GM12878 (cell line): ENCODE data around the gene FRMD3. TPM values are rescaled to one million over a fixed set of nuclear protein-coding genes. Genes with fewer than 3 reads are reported as not detected.

Experiments
- ATAC-seq: fragments of 200-7000 bp; cut with Tn5 transposase; 3 replicates; pipeline ENCODE4 v1.9.1; 2020; ENCODE audit warnings: mild to moderate bottlenecking, moderate library complexity
- BruUV-seq: library from RNA; stranded (reverse); fragments of 400-500 nt; replicated peaks from 2 replicates; lab custom pipeline; 2021; lab: Mats Ljungman, UMichigan
- CTCF ChIA-PET: fragments of 300-600 bp; sonication (Branson Sonifier 250); formaldehyde crosslinking; extraction: SDS; loops from one replicate; lab custom pipeline; 2021; ENCODE audit warnings: inconsistent platforms; lab: Yijun Ruan, JAX
- POLR2A ChIA-PET: fragments of 350-600 bp; formaldehyde crosslinking; extraction: SDS; loops from one replicate; lab custom pipeline; 2021; ENCODE audit warnings: inconsistent platforms; lab: Charles Lee
- RAD21 ChIA-PET: fragments of 300-600 bp; sonication (Branson Sonifier 250); formaldehyde crosslinking; loops from one replicate; lab custom pipeline; 2023; ENCODE audit warnings: antibody characterized with exemption; ENCODE audit not compliant: unreplicated experiment; lab: Charles Lee
- SMC1A ChIA-PET: fragments of 300-600 bp; sonication (Branson Sonifier 250); formaldehyde crosslinking; loops from one replicate; lab custom pipeline; 2023; ENCODE audit not compliant: unreplicated experiment, uncharacterized antibody; lab: Charles Lee
- DNase-seq: peaks from one replicate; pipeline ENCODE4 v3.0.0-alpha.2; 2011; ENCODE audit warnings: low read depth, low spot score
- FAIRE-seq: peaks from 3 replicates; lab custom pipeline; 2011; peaks lifted over from hg19 to GRCh38; lab: Jason Lieb, UNC
- H2AFZ ChIP-seq: 2 replicates; pipeline ENCODE4 v1.6.0; 2011; ENCODE audit warnings: low read depth, low read length, control low read depth; ENCODE audit not compliant: control insufficient read depth
- H3K27ac ChIP-seq: 2 replicates; pipeline ENCODE4 v1.5.1; 2011; ENCODE audit warnings: control low read depth; ENCODE audit not compliant: control insufficient read depth, insufficient read depth
- H3K27me3 ChIP-seq, 2 experiments: replicated peaks in 1 of 2; 2 replicates each; pipeline versions ENCODE4 v1.6.0 to v1.6.1; 2011; ENCODE audit warnings: low read length in 1 of 2; ENCODE audit not compliant: control insufficient read depth in 2 of 2, insufficient read depth in 2 of 2
- H3K36me3 ChIP-seq, 2 experiments: 2 replicates each; pipeline ENCODE4 v1.5.1; 2011; ENCODE audit warnings: low read length in 1 of 2; ENCODE audit not compliant: control insufficient read depth in 2 of 2, insufficient read depth in 2 of 2
- H3K4me1 ChIP-seq: 2 replicates; pipeline ENCODE4 v1.6.1; 2011; ENCODE audit warnings: mild to moderate bottlenecking, low read length, moderate library complexity, mixed read lengths; ENCODE audit not compliant: control insufficient read depth, insufficient read depth
- H3K4me2 ChIP-seq: 2 replicates; pipeline ENCODE4 v1.6.0; 2011; ENCODE audit warnings: control low read depth; ENCODE audit not compliant: control insufficient read depth, insufficient read depth
- H3K4me3 ChIP-seq: fragments of 200-600 bp; sonication (generic); 2 replicates; pipeline ENCODE4 v1.5.1; 2016
- H3K79me2 ChIP-seq: 2 replicates; pipeline ENCODE4 v1.6.0; 2011; ENCODE audit warnings: low read length; ENCODE audit not compliant: control insufficient read depth, insufficient read depth
- H3K9ac ChIP-seq: 2 replicates; pipeline ENCODE4 v1.8.0; 2011; ENCODE audit warnings: low read length, control low read depth, mixed read lengths; ENCODE audit not compliant: control insufficient read depth, insufficient read depth
- H3K9me3 ChIP-seq: replicated peaks from 3 replicates; pipeline ENCODE4 v1.5.1; 2011; ENCODE audit warnings: mild to moderate bottlenecking, low read length; ENCODE audit not compliant: control insufficient read depth, insufficient read depth
- H4K20me1 ChIP-seq: 2 replicates; pipeline ENCODE4 v1.6.0; 2011; ENCODE audit not compliant: control insufficient read depth, insufficient read depth
- KLF5 ChIP-seq: fragments of 450-650 bp; IDR thresholded peaks from 2 replicates; pipeline ENCODE4 v1.6.1; 2014; ENCODE audit warnings: mild to moderate bottlenecking; ENCODE audit not compliant: partially characterized antibody
- MTA2 ChIP-seq: fragments of 450-650 bp; IDR thresholded peaks from 2 replicates; pipeline ENCODE4 v1.6.1; 2016; ENCODE audit warnings: low read depth, mild to moderate bottlenecking, moderate library complexity
- SP1 ChIP-seq: IDR thresholded peaks from one replicate; pipeline ENCODE4 v1.6.1; 2011; ENCODE audit warnings: low read depth, low read length
- WGBS: methylation state at CpG from one replicate; pipeline ENCODE4 v1.1.6; 2016; ENCODE audit warnings: low lambda C conversion rate; ENCODE audit not compliant: insufficient replicate concordance, insufficient coverage; ENCODE audit errors: missing lambda C conversion rate; 5-methylcytosine and 5-hydroxymethylcytosine counted together
- in situ Hi-C: fragments of 300-500 bp; cut with MboI; formaldehyde crosslinking; loops from 9 replicates; pipeline ENCODE4 v1.14.3; 2018; ENCODE audit warnings: mixed read lengths
- intact Hi-C: fragments of 100-400 bp; cut with micrococcal nuclease; formaldehyde crosslinking; loops from one replicate; pipeline ENCODE4 v1.14.2; 2022; ENCODE audit not compliant: unreplicated experiment
- polyA plus RNA-seq, 11 experiments: library from polyadenylated mRNA; depleted of rRNA in 4 of 11; unstranded in 6 of 11; stranded (reverse) in 5 of 11; fragments of >200 nt; fragmentation: Nextera tagmentation in 4 of 11; fragmentation: Illumina TruSeq in 1 of 11; extraction: Ambion mirVana in 4 of 11; extraction: Trizol in 1 of 11; gene quantifications; 1 replicate in 1 of 11; 2 replicates in 10 of 11; pipeline versions ENCODE4 v1.2.1 to v1.2.3, GENCODE V29; 2011 to 2016; ENCODE audit warnings: inconsistent platforms in 2 of 11, missing spikeins in 2 of 11, low read depth in 1 of 11
- total RNA-seq, 4 experiments: library from RNA; depleted of rRNA in 3 of 4; stranded (reverse); fragments of >200 nt in 3 of 4; fragmentation: Illumina TruSeq in 1 of 4; extraction: Trizol in 1 of 4; gene quantifications; 2 replicates each; pipeline versions ENCODE4 v1.2.1 to v1.2.3, GENCODE V29; 2013 to 2021

Gene FRMD3
- total and polyA plus RNA-seq, 10 of the 15 experiments (the other 5 are each of a cell fraction or from before 2014, with no cell fraction given): 0.04 to 0.68 (median 0.21) TPM; not detected in 1

DNA sequence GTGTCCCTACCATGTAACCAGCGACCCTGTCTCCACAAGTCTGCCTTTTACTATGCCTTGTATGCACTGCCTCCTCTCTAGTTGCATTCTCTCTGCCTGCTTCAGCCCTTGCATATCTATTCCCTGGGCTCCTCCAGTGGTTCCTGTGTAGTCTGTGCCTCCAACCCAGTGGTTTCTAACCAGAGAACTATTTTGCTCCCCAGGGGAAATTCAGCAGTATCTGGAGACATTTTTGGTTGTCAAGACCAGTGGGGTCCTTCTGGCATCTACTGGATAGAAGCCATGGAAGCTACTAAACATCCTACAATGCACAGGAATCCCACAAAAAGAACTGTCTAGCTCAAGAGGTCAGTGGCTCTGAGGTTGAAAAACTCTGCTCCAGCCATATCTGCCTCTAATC lies 251.2 kb downstream of the FRMD3 start:
- ChIA-PET POLR2A (no interaction called here), CTCF (no interaction called here), RAD21 (no interaction called here), SMC1A (no interaction called here)
- no TSS peak for BruUV-seq
- Histone ChIP-seq H2AFZ (no peak overlapping the region), H3K4me2 (no peak overlapping the region), H3K4me3 (no peak overlapping the region), H3K9ac (no peak overlapping the region), H3K27me3 (no peaks in the 10 kb centered on the region), H3K4me1 (no peaks in the 10 kb centered on the region), H3K79me2 (no peaks in the 10 kb centered on the region), H3K27ac (no peak overlapping the region), H3K9me3 (no peaks in the 10 kb centered on the region), H4K20me1 (no peaks in the 10 kb centered on the region), H3K36me3 (no peaks in the 10 kb centered on the region)
- ATAC-seq (no peak), DNase-seq (no peak), FAIRE-seq (no peak)
- TF ChIP-seq SP1: no peak
- 0% methylated on average over 1 of the region's 1 CpG for WGBS
- intact Hi-C loops (no loop called here), in situ Hi-C loops (no loop called here)

- POLR2A ChIA-PET: no interaction called here
- Histone ChIP-seq H3K79me2 (no peaks in the 10 kb centered on the region), H3K4me3 (no peak overlapping the region), H2AFZ (no peak overlapping the region), H3K4me1 (no peaks in the 10 kb centered on the region), H3K27ac (no peak overlapping the region), H3K9ac (no peak overlapping the region), H3K4me2 (no peak overlapping the region), H3K9me3 (no peaks in the 10 kb centered on the region), H3K36me3 (no peaks in the 10 kb centered on the region), H3K27me3 (no peaks in the 10 kb centered on the region)
- WGBS: 2% methylated on average over 3 of the region's 3 CpGs
- intact Hi-C loops: no loop called here
- no TSS peak for BruUV-seq
- SMC1A ChIA-PET: no interaction called here
- no peak for FAIRE-seq
- RAD21 ChIA-PET: no interaction called here
- no peak for DNase-seq
- TF ChIP-seq KLF5: no peak
- TF ChIP-seq MTA2: no peak
- TF ChIP-seq, all 136 proteins: peak for 0
- in situ Hi-C loops: no loop called here
- CTCF ChIA-PET: no interaction called here
- no peaks in the 10 kb centered on the region for H4K20me1 ChIP-seq
- ATAC-seq: no peak
Observed at GRCh38 chr9:83285445-83286225, 252.6 kb downstream of the FRMD3 start.
